ENCODE measurements around the gene PRKCA. TPM values are rescaled to one million over a fixed set of nuclear protein-coding genes. Genes with fewer than 3 reads are reported as not detected.

The PRKCA gene
- total RNA-seq, 1 experiment from 2014 or later: 29.6 TPM

DNA sequence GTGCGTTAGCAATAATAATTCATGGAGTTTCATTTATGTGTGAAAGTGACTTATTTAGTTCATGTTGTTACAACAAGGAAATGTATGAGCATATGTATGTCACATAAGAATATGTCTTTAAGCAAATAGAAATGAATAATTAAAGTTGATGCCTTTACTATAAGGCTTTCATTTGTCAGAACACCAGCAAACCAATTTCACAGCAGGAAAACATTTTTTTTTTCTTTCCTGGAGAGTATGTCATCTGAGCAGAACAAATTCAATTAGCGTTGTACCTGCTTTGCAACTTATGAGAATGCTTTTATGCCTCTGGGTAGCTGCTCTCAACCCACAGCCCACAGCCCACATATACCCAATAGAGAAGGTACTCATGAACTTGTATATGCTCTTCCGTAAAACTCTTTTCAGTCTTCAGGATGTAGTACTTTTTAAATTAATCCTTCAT lies 46.9 kb upstream of the PRKCA start:
- no peak overlapping the region for H3K4me3 ChIP-seq (ENCODE audit: low read depth, low read length)
- no peaks in the 10 kb centered on the region for H3K27me3 ChIP-seq (replicated peaks; ENCODE audit: control insufficient read depth, insufficient read depth, low read length)
- H3K4me1 Mint-ChIP-seq (ENCODE audit: low read depth, unreplicated experiment): peaks cover 12% of the 10 kb centered on the region
- BruUV-seq (replicated peaks): no TSS peak
- H3K27ac Mint-ChIP-seq (ENCODE audit: unreplicated experiment): no peak overlapping the region
- H3K9me3 Mint-ChIP-seq (ENCODE audit: unreplicated experiment): no peaks in the 10 kb centered on the region
- H3K4me3 Mint-ChIP-seq (ENCODE audit: unreplicated experiment): no peak overlapping the region
- no peaks in the 10 kb centered on the region for H3K36me3 ChIP-seq (ENCODE audit: control insufficient read depth, insufficient read depth, low read length)
- ChIA-PET POLR2A (no interaction called here), CTCF (interaction anchor here (0.6 to 2.4 kb wide), 3 partner anchors 310 to 418 kb away, joined by 5 to 16 read pairs (median 8); no protein-coding TSS in a partner anchor)
- no peak for DNase-seq
- TF ChIP-seq, protein P1, sequence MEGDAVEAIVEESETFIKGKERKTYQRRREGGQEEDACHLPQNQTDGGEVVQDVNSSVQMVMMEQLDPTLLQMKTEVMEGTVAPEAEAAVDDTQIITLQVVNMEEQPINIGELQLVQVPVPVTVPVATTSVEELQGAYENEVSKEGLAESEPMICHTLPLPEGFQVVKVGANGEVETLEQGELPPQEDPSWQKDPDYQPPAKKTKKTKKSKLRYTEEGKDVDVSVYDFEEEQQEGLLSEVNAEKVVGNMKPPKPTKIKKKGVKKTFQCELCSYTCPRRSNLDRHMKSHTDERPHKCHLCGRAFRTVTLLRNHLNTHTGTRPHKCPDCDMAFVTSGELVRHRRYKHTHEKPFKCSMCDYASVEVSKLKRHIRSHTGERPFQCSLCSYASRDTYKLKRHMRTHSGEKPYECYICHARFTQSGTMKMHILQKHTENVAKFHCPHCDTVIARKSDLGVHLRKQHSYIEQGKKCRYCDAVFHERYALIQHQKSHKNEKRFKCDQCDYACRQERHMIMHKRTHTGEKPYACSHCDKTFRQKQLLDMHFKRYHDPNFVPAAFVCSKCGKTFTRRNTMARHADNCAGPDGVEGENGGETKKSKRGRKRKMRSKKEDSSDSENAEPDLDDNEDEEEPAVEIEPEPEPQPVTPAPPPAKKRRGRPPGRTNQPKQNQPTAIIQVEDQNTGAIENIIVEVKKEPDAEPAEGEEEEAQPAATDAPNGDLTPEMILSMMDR (IDR thresholded peaks at IDR 0.05; ENCODE audit: insufficient read depth in 1 of 2, low read depth in 1 of 2, low read length in 1 of 2, severe bottlenecking in 1 of 2, unreplicated experiment in 1 of 2): no peak
- H3K4me1 ChIP-seq: peaks cover 13% of the 10 kb centered on the region
- no peaks in the 10 kb centered on the region for H3K9me3 ChIP-seq
- intact Hi-C loops (cut with micrococcal nuclease; ENCODE audit: unreplicated experiment): loop anchor here (1.0 to 5.0 kb wide), 6 partner anchors 47 to 418 kb away; partner anchors contain the start of gene PRKCA
- H3K27me3 Mint-ChIP-seq (ENCODE audit: insufficient read depth, unreplicated experiment): no peaks in the 10 kb centered on the region
- no peaks in the 10 kb centered on the region for H3K36me3 Mint-ChIP-seq (ENCODE audit: insufficient read depth, unreplicated experiment)

DNA sequence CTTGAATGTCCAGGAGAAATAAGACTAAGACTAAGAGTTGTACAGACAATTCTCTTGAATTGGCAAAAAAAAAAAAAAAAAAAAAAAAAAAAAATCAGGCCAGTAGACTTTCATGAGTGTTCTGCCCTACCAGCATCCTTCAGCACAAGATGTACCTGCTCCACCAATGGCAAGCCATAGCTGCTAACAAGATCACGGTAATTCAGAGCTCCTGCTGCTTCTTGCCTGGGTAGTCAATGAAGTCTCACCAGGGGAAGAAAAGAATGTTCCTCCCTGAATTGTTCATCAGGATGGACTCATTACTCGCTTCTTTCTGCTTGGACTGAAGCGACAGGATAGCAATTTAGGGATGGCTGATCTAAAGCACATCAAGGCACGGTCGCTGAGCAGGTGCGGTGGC lies 42.1 kb upstream of the PRKCA start:
- Mint-ChIP-seq H3K27ac (ENCODE audit: unreplicated experiment) (no peak overlapping the region), H3K9me3 (ENCODE audit: unreplicated experiment) (peaks cover 14% of the 10 kb centered on the region), H3K4me1 (ENCODE audit: low read depth, unreplicated experiment) (peaks cover 4% of the 10 kb centered on the region), H3K27me3 (ENCODE audit: insufficient read depth, unreplicated experiment) (no peaks in the 10 kb centered on the region), H3K4me3 (ENCODE audit: unreplicated experiment) (no peak overlapping the region), H3K36me3 (ENCODE audit: insufficient read depth, unreplicated experiment) (no peaks in the 10 kb centered on the region)
- DNase-seq: no peak
- H3K27me3 ChIP-seq (replicated peaks; ENCODE audit: control insufficient read depth, insufficient read depth, low read length): no peaks in the 10 kb centered on the region
- H3K4me1 ChIP-seq: no peaks in the 10 kb centered on the region
- TF ChIP-seq, protein P1 (IDR thresholded peaks at IDR 0.05; ENCODE audit: insufficient read depth in 1 of 2, low read depth in 1 of 2, low read length in 1 of 2, severe bottlenecking in 1 of 2, unreplicated experiment in 1 of 2): no peak
- no peaks in the 10 kb centered on the region for H3K9me3 ChIP-seq
- no peaks in the 10 kb centered on the region for H3K36me3 ChIP-seq (ENCODE audit: control insufficient read depth, insufficient read depth, low read length)
- ChIA-PET POLR2A (no interaction called here), CTCF (interaction anchor here (0.6 kb wide), 1 partner anchor 30 kb away, joined by 3 read pairs; no protein-coding TSS in a partner anchor)
- no peak overlapping the region for H3K4me3 ChIP-seq (ENCODE audit: low read depth, low read length)
- BruUV-seq (replicated peaks): no TSS peak
- intact Hi-C loops (cut with micrococcal nuclease; ENCODE audit: unreplicated experiment): no loop called here

DNA sequence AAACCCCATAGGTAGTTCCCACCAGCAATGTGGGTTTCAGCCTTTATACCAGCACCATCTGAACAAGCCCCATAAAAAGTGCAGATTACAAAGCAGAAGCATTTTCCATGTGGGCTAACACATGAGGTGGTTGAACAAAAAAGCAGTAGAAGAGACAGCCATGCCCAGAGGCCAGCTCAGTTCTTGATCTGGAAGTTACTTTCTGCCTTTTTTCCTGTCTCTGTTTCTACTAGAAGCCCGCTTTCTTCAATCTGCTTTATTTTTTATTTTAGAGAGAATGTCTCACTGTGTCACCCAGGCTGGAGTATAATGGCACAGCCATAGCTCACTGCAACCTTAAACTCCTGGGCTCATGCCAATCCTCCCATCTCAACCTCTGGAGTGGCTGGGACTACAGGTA lies 41.7 kb upstream of the PRKCA start:
- CTCF ChIA-PET: interaction anchor here (0.6 kb wide), 1 partner anchor 31 kb away, joined by 3 read pairs; no protein-coding TSS in a partner anchor

More for the DNA sequence above, 41.7 kb upstream of the PRKCA start:
- intact Hi-C loops (cut with micrococcal nuclease; ENCODE audit: unreplicated experiment): no loop called here
- Histone ChIP-seq H3K36me3 (ENCODE audit: control insufficient read depth, insufficient read depth, low read length) (no peaks in the 10 kb centered on the region), H3K4me3 (ENCODE audit: low read depth, low read length) (no peak overlapping the region), H3K4me1 (no peaks in the 10 kb centered on the region), H3K27me3 (replicated peaks; ENCODE audit: control insufficient read depth, insufficient read depth, low read length) (no peaks in the 10 kb centered on the region), H3K9me3 (no peaks in the 10 kb centered on the region)
- no TSS peak for BruUV-seq (replicated peaks)
- POLR2A ChIA-PET: no interaction called here
- H3K36me3 Mint-ChIP-seq (ENCODE audit: insufficient read depth, unreplicated experiment): no peaks in the 10 kb centered on the region
- peaks cover 14% of the 10 kb centered on the region for H3K9me3 Mint-ChIP-seq (ENCODE audit: unreplicated experiment)
- H3K4me3 Mint-ChIP-seq (ENCODE audit: unreplicated experiment): no peak overlapping the region
- no peak for DNase-seq
- no peak overlapping the region for H3K27ac Mint-ChIP-seq (ENCODE audit: unreplicated experiment)
- TF ChIP-seq, protein P1 (IDR thresholded peaks at IDR 0.05; ENCODE audit: insufficient read depth in 1 of 2, low read depth in 1 of 2, low read length in 1 of 2, severe bottlenecking in 1 of 2, unreplicated experiment in 1 of 2): no peak
- no peaks in the 10 kb centered on the region for H3K4me1 Mint-ChIP-seq (ENCODE audit: low read depth, unreplicated experiment)
- H3K27me3 Mint-ChIP-seq (ENCODE audit: insufficient read depth, unreplicated experiment): no peaks in the 10 kb centered on the region

Data from Caco-2 (cell line).